ENCODE results near the gene HERC6. TPM values are rescaled to one million over a fixed set of nuclear protein-coding genes. Genes with fewer than 3 reads are reported as not detected.
A peak's percentile ranks its signal among the peaks of the same experiment; 100 is the strongest.
"Not testable (repeated sequence)": the region's sequence is repeated elsewhere in the genome, so short reads cannot be mapped to it uniquely, and the experiment has no call there.

HERC6 gene
- total and polyA plus RNA-seq, 2 of the 8 experiments (the other 6 are each of a cell fraction or from before 2014, with no cell fraction given) = 3.7 to 3.8 TPM

DNA sequence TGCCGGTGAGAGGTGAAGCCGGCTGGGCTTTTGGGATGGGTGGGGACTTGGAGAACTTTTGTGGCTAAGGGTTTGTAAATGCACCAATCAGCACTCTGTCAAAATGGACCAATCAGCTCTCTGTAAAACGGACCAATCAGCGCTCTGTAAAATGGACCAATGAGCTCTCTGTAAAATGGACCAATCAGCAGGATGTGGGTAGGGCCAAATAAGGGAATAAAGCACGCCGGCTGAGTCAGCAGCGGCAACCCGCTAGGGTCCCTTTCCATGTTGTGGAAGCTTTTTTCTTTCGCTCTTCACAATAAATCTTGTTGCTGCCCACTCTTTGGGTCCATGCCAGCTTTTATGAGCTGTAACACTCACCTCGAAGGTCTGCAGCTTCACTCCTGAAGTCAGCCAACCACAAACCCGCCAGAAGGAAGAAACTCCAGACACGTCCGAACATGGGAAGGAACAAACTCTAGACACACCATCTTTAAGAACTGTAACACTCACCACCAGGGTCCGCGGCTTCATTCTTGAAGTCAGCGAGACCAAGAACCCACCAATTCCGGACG, 17.4 kb upstream of the HERC6 start:
- H3K4ac ChIP-seq (replicated peaks; ENCODE audit: insufficient read length, low read depth, low read length); FAIRE-seq; H2BK120ac ChIP-seq (replicated peaks; ENCODE audit: low read depth, low read length); H2BK20ac ChIP-seq (ENCODE audit: low read length); H3K14ac ChIP-seq (ENCODE audit: insufficient read length); H3K18ac ChIP-seq (ENCODE audit: extremely low read depth, low read length); H2BK15ac ChIP-seq (ENCODE audit: low read length); POLR2A ChIA-PET (ENCODE audit: partially characterized antibody); H2BK12ac ChIP-seq (ENCODE audit: low read depth, low read length); H3K4me3 ChIP-seq (ENCODE audit: extremely low read depth in 1 of 4, insufficient read depth in 2 of 4, low read depth in 3 of 4, low read length in 4 of 4); H4K20me1 ChIP-seq (replicated peaks in 1 of 2; ENCODE audit: control insufficient read depth in 1 of 2, insufficient read depth in 2 of 2, low read length in 2 of 2); H3K36me3 ChIP-seq (ENCODE audit: control insufficient read depth in 2 of 4, insufficient read depth in 4 of 4, low read length in 3 of 4); H3K56ac ChIP-seq (replicated peaks; ENCODE audit: insufficient read length, low read depth, low read length); H4K5ac ChIP-seq (ENCODE audit: insufficient read length, low read depth, low read length); H2AK5ac ChIP-seq (ENCODE audit: low read depth, low read length); H3K79me2 ChIP-seq (ENCODE audit: control insufficient read depth in 1 of 2, insufficient read depth in 2 of 2, low read length in 2 of 2); H3K23ac ChIP-seq (ENCODE audit: insufficient read length); H4K8ac ChIP-seq (ENCODE audit: extremely low read depth, insufficient read depth, low read length); H3K9me3 ChIP-seq (ENCODE audit: insufficient read depth in 2 of 2, low read depth in 1 of 2, low read length in 1 of 2); H3K4me1 ChIP-seq (replicated peaks in 1 of 4; ENCODE audit: control insufficient read depth in 3 of 4, insufficient read depth in 4 of 4, low read length in 3 of 4); H4K91ac ChIP-seq (replicated peaks; ENCODE audit: insufficient read length, low read length); H3K23me2 ChIP-seq (ENCODE audit: low read depth, low read length); H3K27me3 ChIP-seq (replicated peaks in 1 of 4; ENCODE audit: control insufficient read depth in 3 of 4, extremely low read depth in 1 of 4, insufficient read depth in 3 of 4, low read length in 3 of 4); H3K9ac ChIP-seq (replicated peaks in 1 of 4; ENCODE audit: extremely low read depth in 1 of 4, low read depth in 3 of 4, low read length in 3 of 4); H3K27ac ChIP-seq (ENCODE audit: low read depth, low read length); H3K79me1 ChIP-seq (ENCODE audit: low read depth, low read length); H3K4me2 ChIP-seq (ENCODE audit: insufficient read depth in 1 of 2, low read depth in 2 of 2, low read length in 2 of 2): not testable (repeated sequence)
- TF ChIP-seq SRF (IDR thresholded peaks at IDR 0.05; ENCODE audit: low read depth, low read length) = peak; percentile 47; the same call in 1 of the 2 replicates
- peak in 1 of 2 experiments; percentile 44 for DNase-seq (ENCODE audit: low read depth in 1 of 2, low spot score in 2 of 2)
- H2BK5ac ChIP-seq (ENCODE audit: low read depth, low read length) = 0 out of 2 replicates have a peak overlapping the region, but pooled peaks have one; percentile 44
- 0 out of 2 replicates have a peak overlapping the region, but pooled peaks have one; percentile 28 for H2AFZ ChIP-seq (ENCODE audit: low read length)
- CTCF ChIA-PET (ENCODE audit: partially characterized antibody) = interaction anchor here (1.0 to 1.5 kb wide), 2 partner anchors 29 to 307 kb away, joined by 3 to 4 read pairs; no protein-coding TSS in a partner anchor
- WGBS, 2 experiments (ENCODE audit: extremely low coverage in 1 of 2, insufficient coverage in 1 of 2, insufficient read length in 1 of 2, insufficient replicate concordance in 2 of 2, low coverage in 1 of 2, low lambda C conversion rate in 2 of 2, missing lambda C conversion rate in 1 of 2) = 93% methylated on average over 18 of the region's 18 CpGs; no CpG with 5 or more reads in 1 of the 2 experiments

All from H1 (cell line).